SK-N-MC (cell line): ENCODE measurements around the gene FAM111B.
A peak's percentile ranks its signal among the peaks of the same experiment; 100 is the strongest.

ENCODE experiments used
- DNase-seq: peaks from one replicate; pipeline ENCODE4 v3.0.0-alpha.2; 2011; ENCODE audit warnings: low read depth, low spot score
- H3K27ac ChIP-seq: fragments of 200-600 bp; sonication (generic); 2 replicates; pipeline ENCODE4 v1.5.1; 2016; ENCODE audit warnings: mixed run types
- H3K36me3 ChIP-seq: fragments of 200-600 bp; sonication (generic); 2 replicates; pipeline ENCODE4 v1.6.1; 2017; ENCODE audit warnings: antibody characterized with exemption, low read length, mixed read lengths; ENCODE audit not compliant: insufficient read depth
- H3K4me3 ChIP-seq: fragments of 200-600 bp; sonication (generic); 2 replicates; pipeline ENCODE4 v1.5.1; 2016
- H3K9ac ChIP-seq: fragments of 200-600 bp; sonication (generic); 2 replicates; pipeline ENCODE4 v1.8.0; 2017; ENCODE audit warnings: mixed run types, mixed read lengths; ENCODE audit not compliant: insufficient read length
- H3K9me3 ChIP-seq: fragments of 200-600 bp; sonication (generic); 2 replicates; pipeline ENCODE4 v1.6.1; 2017; ENCODE audit warnings: low read depth, mild to moderate bottlenecking, antibody characterized with exemption, low read length, moderate library complexity, mixed read lengths
- EZH2 ChIP-seq: fragments of 200-600 bp; sonication (generic); IDR thresholded peaks from one replicate; pipeline ENCODE4 v1.6.1; 2017; ENCODE audit warnings: antibody characterized with exemption
- FOXP2 ChIP-seq: optimal IDR thresholded peaks from 2 replicates; pipeline ENCODE3; 2011; ENCODE audit warnings: mild to moderate bottlenecking, moderate library complexity; ENCODE audit not compliant: insufficient read depth; ENCODE audit errors: extremely low read length, control extremely low read depth
- POLR2AphosphoS5 ChIP-seq: IDR thresholded peaks from 2 replicates; pipeline ENCODE4 v1.6.1; 2012; ENCODE audit warnings: mild to moderate bottlenecking, low read depth, low read length, borderline replicate concordance

The FAM111B gene

DNA sequence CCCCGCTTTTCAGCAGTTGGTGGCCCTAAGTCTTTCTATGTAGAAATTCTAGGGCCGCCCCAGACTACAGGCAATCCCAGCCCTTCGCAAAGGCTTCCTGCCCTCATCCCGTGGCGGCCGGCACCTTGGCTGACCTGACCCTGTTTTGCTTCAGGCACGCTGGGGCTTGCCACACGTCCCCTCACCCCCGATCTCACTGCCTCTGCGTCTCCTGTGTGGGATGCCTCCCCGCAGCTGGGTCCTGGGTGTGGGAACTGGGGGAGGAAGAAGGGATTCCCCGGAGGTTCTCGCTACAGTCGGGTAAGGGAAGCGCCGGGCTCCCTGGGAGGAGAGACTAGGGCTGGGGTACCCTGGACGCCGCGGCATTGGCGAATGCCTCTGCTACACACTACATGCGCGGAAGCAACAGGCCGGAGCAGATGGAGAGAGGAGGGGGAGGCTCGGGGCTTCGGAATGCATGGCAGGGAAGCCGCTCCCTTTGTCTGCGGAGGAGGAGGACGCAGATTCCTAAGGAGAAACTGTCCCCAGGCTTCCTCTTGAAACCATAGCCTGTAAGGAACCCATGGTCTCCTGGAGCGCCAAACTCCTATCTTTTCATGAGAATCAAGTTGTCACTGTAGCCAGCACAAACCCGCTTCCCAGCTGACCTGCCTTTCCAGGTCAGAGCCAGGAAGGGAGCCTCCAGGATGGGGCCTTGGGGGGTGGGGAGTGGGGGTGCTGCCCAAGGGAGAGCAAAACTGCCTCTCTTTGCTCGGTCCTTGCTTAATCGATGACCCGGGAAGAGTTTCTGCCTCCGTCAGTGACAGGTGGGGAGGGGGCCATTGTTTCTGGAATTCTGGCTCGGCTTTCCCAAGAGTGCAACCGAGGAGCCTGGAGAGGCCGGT is 66.3 kb downstream of the FAM111B start:
- peak overlapping the region; percentile 81 for H3K4me3 ChIP-seq
- H3K9ac ChIP-seq = no peak overlapping the region
- H3K36me3 ChIP-seq = no peaks in the 10 kb centered on the region
- no peaks in the 10 kb centered on the region for H3K9me3 ChIP-seq
- TF ChIP-seq FOXP2 (no peak), EZH2 (no peak), POLR2AphosphoS5 (no peak)
- H3K27ac ChIP-seq = no peak overlapping the region
- no peak for DNase-seq

DNA sequence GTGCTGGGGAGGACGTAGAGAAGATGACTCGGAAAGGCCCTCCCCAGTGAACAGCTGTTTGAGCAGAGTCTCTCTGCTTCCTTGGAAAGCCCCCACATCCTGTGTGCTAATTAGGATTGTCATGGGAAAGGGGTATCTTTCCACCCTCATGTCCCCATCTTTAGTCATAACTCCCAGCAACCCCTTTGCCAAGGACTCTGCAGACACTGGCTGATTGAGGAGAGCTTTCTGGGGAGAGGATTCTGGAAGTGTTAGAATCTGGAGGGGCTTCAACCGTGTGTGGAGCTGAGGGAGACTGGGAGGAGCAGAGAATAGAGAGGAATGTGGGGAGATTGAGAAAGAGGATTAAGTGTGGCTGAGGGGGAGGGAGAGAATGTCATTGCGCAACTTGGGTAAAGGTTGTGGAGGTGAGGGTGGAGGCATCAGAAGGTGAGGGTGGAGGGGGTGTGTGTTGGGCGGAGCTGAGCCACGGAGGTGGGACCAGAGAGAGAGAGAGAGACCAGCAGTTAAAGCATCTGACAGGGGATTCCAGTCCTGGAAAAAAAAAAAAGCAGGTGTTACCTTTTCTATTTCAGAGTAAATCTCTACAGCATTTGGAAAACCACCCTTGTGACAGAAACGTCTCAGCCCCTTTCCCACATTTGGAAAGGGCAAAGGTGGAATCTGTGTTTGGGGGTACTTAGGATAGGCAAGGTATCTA is 67.1 kb downstream of the FAM111B start:
- DNase-seq = no peak
- Histone ChIP-seq H3K4me3 (0 out of 2 replicates have a peak overlapping the region, but pooled peaks have one; percentile 81), H3K9me3 (no peaks in the 10 kb centered on the region), H3K9ac (no peak overlapping the region), H3K36me3 (no peaks in the 10 kb centered on the region), H3K27ac (no peak overlapping the region)
- no peak for TF ChIP-seq EZH2
- no peak for TF ChIP-seq FOXP2
- no peak for TF ChIP-seq POLR2AphosphoS5

DNA sequence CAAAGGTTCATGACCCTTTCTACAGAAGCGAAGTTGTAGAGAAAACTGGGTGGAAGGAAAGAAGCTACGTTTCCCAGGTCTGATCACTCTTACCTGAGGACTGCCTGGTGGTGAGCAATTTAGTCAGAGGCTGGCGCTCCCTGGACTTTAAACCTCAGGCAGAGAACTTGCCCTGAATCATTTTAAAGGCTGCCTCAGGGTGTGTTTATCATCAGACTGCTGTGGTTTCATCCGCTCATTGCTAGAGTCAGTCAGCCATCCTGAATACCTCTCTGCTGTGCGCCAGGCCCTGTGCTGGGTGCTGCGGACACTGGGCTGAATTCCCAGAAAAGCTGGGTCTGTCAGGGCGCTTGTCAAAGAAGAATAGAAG is 67.6 kb downstream of the FAM111B start:
- Histone ChIP-seq H3K9me3 (no peaks in the 10 kb centered on the region), H3K36me3 (no peaks in the 10 kb centered on the region), H3K4me3 (no peak overlapping the region), H3K9ac (no peak overlapping the region), H3K27ac (no peak overlapping the region)
- DNase-seq = no peak
- TF ChIP-seq POLR2AphosphoS5 (no peak), EZH2 (no peak), FOXP2 (no peak)

DNA sequence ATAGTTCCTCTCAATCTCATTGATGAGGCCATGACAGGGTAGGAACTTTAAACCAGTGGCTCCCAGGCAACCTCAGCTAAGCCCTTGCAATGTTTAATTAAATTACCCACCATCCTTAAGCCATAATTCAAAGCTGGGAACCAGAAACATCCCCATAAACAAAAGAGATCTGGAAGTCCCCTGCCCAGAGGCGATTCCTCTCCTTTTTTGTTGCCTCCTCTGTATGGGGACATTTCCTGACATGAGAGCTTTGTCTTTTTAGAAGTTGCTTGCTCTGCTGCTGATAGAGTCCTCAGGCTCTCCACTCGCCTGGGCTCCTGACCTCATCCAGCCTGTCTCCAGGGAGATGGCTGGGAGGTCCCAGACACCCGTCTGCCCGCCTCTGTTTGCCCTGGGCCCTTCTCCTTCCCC is 68.1 kb downstream of the FAM111B start:
- no peak for DNase-seq
- no peak overlapping the region for H3K27ac ChIP-seq
- H3K4me3 ChIP-seq = no peak overlapping the region
- TF ChIP-seq POLR2AphosphoS5 = no peak
- TF ChIP-seq EZH2 = no peak
- no peaks in the 10 kb centered on the region for H3K36me3 ChIP-seq
- no peaks in the 10 kb centered on the region for H3K9me3 ChIP-seq
- H3K9ac ChIP-seq = no peak overlapping the region

DNA sequence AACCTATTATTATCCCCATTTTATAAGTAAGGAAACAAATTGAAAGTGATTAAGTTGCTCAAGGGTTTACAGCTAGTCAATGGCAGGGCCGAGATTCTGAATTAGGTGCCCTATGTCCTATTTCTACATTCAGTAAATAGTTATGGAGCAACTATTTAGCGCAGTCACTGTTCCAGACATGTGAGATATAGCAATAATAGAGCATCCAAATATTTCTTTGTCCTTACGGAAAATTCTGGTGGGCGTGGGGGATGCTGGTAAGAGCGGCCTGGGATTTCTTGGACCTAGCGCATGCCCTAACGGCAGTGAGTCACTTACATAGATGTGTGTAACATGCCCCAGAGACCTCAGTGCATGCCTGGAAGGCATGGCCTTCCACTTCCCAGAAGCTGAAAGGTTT is 69.3 kb downstream of the FAM111B start:
- H3K4me3 ChIP-seq = no peak overlapping the region
- no peak for DNase-seq
- H3K9ac ChIP-seq = no peak overlapping the region
- no peak overlapping the region for H3K27ac ChIP-seq
- TF ChIP-seq EZH2 (no peak), POLR2AphosphoS5 (no peak), FOXP2 (no peak)
- H3K9me3 ChIP-seq = no peaks in the 10 kb centered on the region
- no peaks in the 10 kb centered on the region for H3K36me3 ChIP-seq
